ENCODE data around the gene ZNF480.

DNA sequence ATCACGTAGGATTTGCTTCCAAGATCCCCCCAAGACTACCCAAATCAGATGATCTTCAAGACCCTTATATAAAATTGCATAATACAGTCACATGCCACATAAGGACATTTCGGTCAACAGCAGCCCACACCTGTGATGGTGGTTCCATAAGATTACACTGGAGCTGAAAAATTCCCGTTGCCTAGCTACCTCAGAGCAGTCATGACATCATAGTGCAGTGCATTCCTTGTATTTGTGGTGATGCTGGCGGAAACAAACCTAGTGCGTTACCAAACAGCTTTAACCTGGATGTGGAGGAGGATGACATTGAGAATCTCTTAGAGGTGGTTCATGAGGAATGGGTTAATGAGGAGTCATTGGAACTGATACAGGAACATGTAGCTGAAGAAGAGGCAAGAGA, 22.8 kb upstream of the ZNF480 start:
- TF ChIP-seq, protein P1, sequence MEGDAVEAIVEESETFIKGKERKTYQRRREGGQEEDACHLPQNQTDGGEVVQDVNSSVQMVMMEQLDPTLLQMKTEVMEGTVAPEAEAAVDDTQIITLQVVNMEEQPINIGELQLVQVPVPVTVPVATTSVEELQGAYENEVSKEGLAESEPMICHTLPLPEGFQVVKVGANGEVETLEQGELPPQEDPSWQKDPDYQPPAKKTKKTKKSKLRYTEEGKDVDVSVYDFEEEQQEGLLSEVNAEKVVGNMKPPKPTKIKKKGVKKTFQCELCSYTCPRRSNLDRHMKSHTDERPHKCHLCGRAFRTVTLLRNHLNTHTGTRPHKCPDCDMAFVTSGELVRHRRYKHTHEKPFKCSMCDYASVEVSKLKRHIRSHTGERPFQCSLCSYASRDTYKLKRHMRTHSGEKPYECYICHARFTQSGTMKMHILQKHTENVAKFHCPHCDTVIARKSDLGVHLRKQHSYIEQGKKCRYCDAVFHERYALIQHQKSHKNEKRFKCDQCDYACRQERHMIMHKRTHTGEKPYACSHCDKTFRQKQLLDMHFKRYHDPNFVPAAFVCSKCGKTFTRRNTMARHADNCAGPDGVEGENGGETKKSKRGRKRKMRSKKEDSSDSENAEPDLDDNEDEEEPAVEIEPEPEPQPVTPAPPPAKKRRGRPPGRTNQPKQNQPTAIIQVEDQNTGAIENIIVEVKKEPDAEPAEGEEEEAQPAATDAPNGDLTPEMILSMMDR (IDR thresholded peaks at IDR 0.05), result no peak
- TF ChIP-seq POLR2A (IDR thresholded peaks at IDR 0.05), result no peak
